KMS-11 (cell line): ENCODE results near the gene TBPL1.

ENCODE experiments used
- H2AFZ ChIP-seq: fragments of 200-600 bp; sonication (generic); 2 replicates; pipeline ENCODE4 v1.6.1; 2016; ENCODE audit warnings: antibody characterized with exemption, mixed run types, low read depth
- H3K27ac ChIP-seq: fragments of 200-600 bp; sonication (generic); 2 replicates; pipeline ENCODE4 v1.6.1; 2016; ENCODE audit warnings: mild to moderate bottlenecking, mixed run types
- H3K27me3 ChIP-seq: fragments of 200-600 bp; sonication (generic); 2 replicates; pipeline ENCODE4 v1.6.1; 2017; ENCODE audit warnings: mild to moderate bottlenecking, low read depth, mixed run types, moderate library complexity; ENCODE audit not compliant: insufficient read depth
- H3K36me3 ChIP-seq: fragments of 200-600 bp; sonication (generic); 2 replicates; pipeline ENCODE4 v1.6.1; 2017; ENCODE audit warnings: mild to moderate bottlenecking, mixed run types; ENCODE audit not compliant: insufficient read depth
- H3K4me1 ChIP-seq: fragments of 200-600 bp; sonication (generic); 2 replicates; pipeline ENCODE4 v1.6.1; 2016; ENCODE audit warnings: mild to moderate bottlenecking, low read depth, mixed run types; ENCODE audit not compliant: poor library complexity, severe bottlenecking
- H3K4me2 ChIP-seq: fragments of 200-600 bp; sonication (generic); 2 replicates; pipeline ENCODE4 v1.7.0; 2016; ENCODE audit warnings: mild to moderate bottlenecking, mixed run types
- H3K4me3 ChIP-seq: fragments of 200-600 bp; sonication (generic); IDR thresholded peaks from 2 replicates; pipeline ENCODE4 v1.6.1; 2017; ENCODE audit warnings: low read depth, low read length, mixed read lengths; ENCODE audit not compliant: insufficient read depth
- H3K79me2 ChIP-seq: fragments of 200-600 bp; sonication (generic); 2 replicates; pipeline ENCODE4 v1.6.1; 2016; ENCODE audit warnings: low read depth, mixed run types; ENCODE audit not compliant: insufficient read depth
- H3K9ac ChIP-seq: fragments of 200-600 bp; sonication (generic); 2 replicates; pipeline ENCODE4 v1.6.1; 2016; ENCODE audit warnings: mild to moderate bottlenecking, mixed run types
- H4K20me1 ChIP-seq: fragments of 200-600 bp; sonication (generic); 2 replicates; pipeline ENCODE4 v1.6.1; 2016; ENCODE audit warnings: mild to moderate bottlenecking, mixed run types; ENCODE audit not compliant: insufficient read depth
- TF ChIP-seq, protein P1 (sequence below): fragments of 200-600 bp; sonication (generic); conservative IDR thresholded peaks from 2 replicates; pipeline ENCODE4 v1.6.1; 2017; ENCODE audit warnings: low read depth, mild to moderate bottlenecking, antibody characterized with exemption, low read length, moderate library complexity, mixed read lengths

The TBPL1 gene

DNA sequence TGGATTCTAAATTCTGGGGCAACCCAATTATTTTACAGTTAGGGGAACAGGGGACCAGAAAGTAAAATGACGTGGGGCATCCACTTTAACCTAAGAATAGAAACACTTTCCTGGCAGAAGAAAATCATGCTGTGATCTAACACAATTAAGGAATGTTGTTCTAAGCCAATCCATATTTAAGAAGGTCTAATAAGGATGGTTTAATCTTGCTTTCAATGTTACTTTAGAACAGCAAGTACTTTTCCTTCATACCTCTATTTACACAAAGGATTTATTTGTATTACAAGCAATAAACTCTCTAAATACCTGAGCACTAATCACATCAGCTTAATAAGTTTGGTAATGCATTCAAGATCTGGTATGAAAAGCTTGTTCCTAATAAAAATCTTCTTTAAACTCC, 67.0 kb downstream of the TBPL1 start:
- no peak overlapping the region for H3K9ac ChIP-seq
- no peak overlapping the region for H3K4me3 ChIP-seq
- H2AFZ ChIP-seq = no peak overlapping the region
- H3K36me3 ChIP-seq = no peaks in the 10 kb centered on the region
- TF ChIP-seq, protein P1, sequence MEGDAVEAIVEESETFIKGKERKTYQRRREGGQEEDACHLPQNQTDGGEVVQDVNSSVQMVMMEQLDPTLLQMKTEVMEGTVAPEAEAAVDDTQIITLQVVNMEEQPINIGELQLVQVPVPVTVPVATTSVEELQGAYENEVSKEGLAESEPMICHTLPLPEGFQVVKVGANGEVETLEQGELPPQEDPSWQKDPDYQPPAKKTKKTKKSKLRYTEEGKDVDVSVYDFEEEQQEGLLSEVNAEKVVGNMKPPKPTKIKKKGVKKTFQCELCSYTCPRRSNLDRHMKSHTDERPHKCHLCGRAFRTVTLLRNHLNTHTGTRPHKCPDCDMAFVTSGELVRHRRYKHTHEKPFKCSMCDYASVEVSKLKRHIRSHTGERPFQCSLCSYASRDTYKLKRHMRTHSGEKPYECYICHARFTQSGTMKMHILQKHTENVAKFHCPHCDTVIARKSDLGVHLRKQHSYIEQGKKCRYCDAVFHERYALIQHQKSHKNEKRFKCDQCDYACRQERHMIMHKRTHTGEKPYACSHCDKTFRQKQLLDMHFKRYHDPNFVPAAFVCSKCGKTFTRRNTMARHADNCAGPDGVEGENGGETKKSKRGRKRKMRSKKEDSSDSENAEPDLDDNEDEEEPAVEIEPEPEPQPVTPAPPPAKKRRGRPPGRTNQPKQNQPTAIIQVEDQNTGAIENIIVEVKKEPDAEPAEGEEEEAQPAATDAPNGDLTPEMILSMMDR = no peak
- no peaks in the 10 kb centered on the region for H3K27me3 ChIP-seq
- H3K27ac ChIP-seq = no peak overlapping the region
- no peaks in the 10 kb centered on the region for H4K20me1 ChIP-seq
- H3K4me2 ChIP-seq = no peak overlapping the region
- H3K4me1 ChIP-seq = peaks cover 80% of the 10 kb centered on the region
- no peaks in the 10 kb centered on the region for H3K79me2 ChIP-seq

DNA sequence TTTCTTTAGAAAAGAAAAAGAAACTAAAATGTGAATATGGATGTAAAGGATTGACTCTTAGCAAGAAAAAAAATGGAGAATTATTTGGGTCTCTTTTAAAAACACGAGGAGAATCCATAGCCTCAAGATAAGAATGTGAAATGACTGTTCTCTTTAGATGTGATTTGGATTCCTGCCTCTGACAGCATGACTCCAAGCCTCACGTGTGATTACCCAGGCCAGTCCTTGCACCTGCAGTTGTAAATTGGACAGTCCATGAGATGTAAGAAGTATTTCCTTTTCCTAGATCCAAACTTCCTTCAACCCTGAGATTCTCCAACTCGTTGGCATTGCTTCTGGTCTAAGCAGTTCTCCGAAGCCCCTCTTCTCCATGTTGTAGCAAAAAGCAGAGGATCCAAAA, 67.5 kb downstream of the TBPL1 start:
- H3K9ac ChIP-seq = no peak overlapping the region
- H3K4me2 ChIP-seq = no peak overlapping the region
- H2AFZ ChIP-seq = no peak overlapping the region
- H3K4me1 ChIP-seq = peaks cover 80% of the 10 kb centered on the region
- no peaks in the 10 kb centered on the region for H3K27me3 ChIP-seq
- H3K79me2 ChIP-seq = no peaks in the 10 kb centered on the region
- no peaks in the 10 kb centered on the region for H4K20me1 ChIP-seq
- TF ChIP-seq, protein P1 = no peak
- no peak overlapping the region for H3K4me3 ChIP-seq
- no peaks in the 10 kb centered on the region for H3K36me3 ChIP-seq
- no peak overlapping the region for H3K27ac ChIP-seq

DNA sequence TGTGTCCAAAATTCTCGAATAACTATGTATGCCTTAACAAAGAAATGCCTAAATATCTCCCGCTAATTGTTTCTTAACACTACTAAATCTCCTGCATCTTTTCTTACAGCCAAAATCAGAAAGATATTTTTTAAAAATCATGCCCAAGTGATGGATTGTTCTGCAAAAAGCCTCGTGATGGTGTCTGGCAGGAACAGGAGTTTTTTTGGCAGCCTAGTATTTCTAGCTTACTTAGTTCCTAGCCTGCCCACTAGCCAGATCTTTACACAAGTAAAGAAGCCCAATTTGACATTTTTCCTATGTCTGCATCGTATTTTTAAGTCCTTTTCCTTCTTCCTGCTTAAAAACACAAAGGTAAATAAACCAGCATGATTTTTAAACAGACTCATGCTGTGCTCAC, 67.9 kb downstream of the TBPL1 start:
- TF ChIP-seq, protein P1 = no peak
- peaks cover 80% of the 10 kb centered on the region for H3K4me1 ChIP-seq
- H3K36me3 ChIP-seq = no peaks in the 10 kb centered on the region
- no peak overlapping the region for H3K4me2 ChIP-seq
- no peaks in the 10 kb centered on the region for H3K79me2 ChIP-seq
- H3K27ac ChIP-seq = no peak overlapping the region
- no peak overlapping the region for H3K4me3 ChIP-seq
- H3K9ac ChIP-seq = no peak overlapping the region
- no peaks in the 10 kb centered on the region for H4K20me1 ChIP-seq
- no peak overlapping the region for H2AFZ ChIP-seq
- no peaks in the 10 kb centered on the region for H3K27me3 ChIP-seq

DNA sequence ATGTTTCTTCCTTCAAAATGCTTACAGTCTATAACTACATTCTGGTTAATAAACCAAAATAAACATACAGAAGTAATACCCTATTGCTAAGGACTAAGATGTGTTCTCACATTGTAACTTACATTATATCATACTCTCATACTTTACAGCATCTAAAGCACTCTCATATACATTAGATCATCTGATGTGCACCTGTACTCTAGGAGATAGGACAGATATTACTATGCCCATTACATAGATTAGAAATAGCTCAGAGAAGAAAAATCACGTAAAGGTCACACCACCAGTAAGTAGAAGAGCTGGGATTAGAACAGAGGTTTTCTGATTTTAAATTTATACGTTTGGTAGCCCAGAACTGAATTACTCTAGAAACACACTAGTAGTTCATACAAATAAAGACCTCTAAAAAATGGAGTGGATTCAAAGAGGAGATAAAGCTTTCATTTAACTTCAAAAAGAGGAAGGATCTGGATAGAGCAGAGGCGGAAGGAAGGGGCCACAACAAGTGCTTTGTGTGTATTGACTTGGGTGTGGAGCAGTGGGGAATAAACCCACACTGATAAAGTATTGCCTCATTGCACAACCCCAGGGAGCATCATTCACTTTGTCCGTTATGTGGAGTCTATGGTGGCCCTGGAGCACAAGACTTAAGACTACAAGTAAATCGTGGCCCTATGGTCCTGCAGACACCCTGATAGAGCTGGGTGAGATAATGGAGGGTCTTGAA, 68.5 kb downstream of the TBPL1 start:
- Histone ChIP-seq H3K4me1 (peaks cover 80% of the 10 kb centered on the region), H3K9ac (no peak overlapping the region), H3K36me3 (no peaks in the 10 kb centered on the region), H3K4me2 (no peak overlapping the region), H2AFZ (no peak overlapping the region), H3K27ac (no peak overlapping the region), H4K20me1 (no peaks in the 10 kb centered on the region), H3K79me2 (no peaks in the 10 kb centered on the region), H3K4me3 (no peak overlapping the region), H3K27me3 (no peaks in the 10 kb centered on the region)
- TF ChIP-seq, protein P1 = no peak
